OCI-LY3 (cell line): ENCODE results near the gene GON7.

ENCODE experiments used
- CTCF ChIP-seq: fragments of 200-600, 300-600 bp; sonication (generic); IDR thresholded peaks from 2 replicates; pipeline ENCODE4 v1.5.1; 2014; ENCODE audit warnings: antibody characterized with exemption, low read length, low read depth
- EZH2phosphoT487 ChIP-seq: fragments of 200-600 bp; shearing (Covaris generic); IDR thresholded peaks from 2 replicates; pipeline ENCODE4 v1.6.1; 2018; ENCODE audit warnings: antibody characterized with exemption, mixed run types, low read depth

GRCh38 chr14:93230539-93230938, 23.7 kb upstream of the GON7 start:
- TF ChIP-seq CTCF = no peak
- no peak for TF ChIP-seq EZH2phosphoT487
